HCT116 (cell line): Measurements from ENCODE around the gene CC2D2B. TPM values are rescaled to one million over a fixed set of nuclear protein-coding genes. Genes with fewer than 3 reads are reported as not detected.

Experiments
- ATAC-seq: fragments of 200-7000 bp; cut with Tn5 transposase; 2 replicates; pipeline ENCODE4 v1.9.1; 2020; ENCODE audit warnings: mild to moderate bottlenecking, moderate library complexity
- BruUV-seq: library from RNA; stranded (reverse); fragments of 400-500 nt; replicated peaks from 2 replicates; lab custom pipeline; 2021; lab: Mats Ljungman, UMichigan
- CTCF ChIA-PET: fragments of 300-600 bp; sonication (Branson Sonifier 250); formaldehyde crosslinking; loops from one replicate; lab custom pipeline; 2021; ENCODE audit warnings: antibody characterized with exemption; lab: Charles Lee
- POLR2A ChIA-PET: fragments of 300-600, 350-600 bp; sonication (Branson Sonifier 250); formaldehyde crosslinking; loops from one replicate; lab custom pipeline; 2021; ENCODE audit warnings: antibody characterized with exemption; lab: Charles Lee
- RAD21 ChIA-PET, 2 experiments: fragments of 300-600 bp; sonication (Branson Sonifier 250); formaldehyde crosslinking; loops; one replicate each; lab custom pipeline; 2023; ENCODE audit warnings: low total read pairs in 2 of 2; ENCODE audit not compliant: uncharacterized antibody in 2 of 2, unreplicated experiment in 2 of 2, low non-redundant PET in 1 of 2; lab: Charles Lee
- DNase-seq: peaks from one replicate; pipeline ENCODE4 v3.0.0-alpha.2; 2010; ENCODE audit warnings: low read depth, low spot score
- H2AFZ ChIP-seq: fragments of 200-600 bp; shearing (Covaris generic), sonication (generic); 2 replicates; pipeline ENCODE4 v1.6.1; 2017; ENCODE audit warnings: low read depth, mixed run types, mixed read lengths, antibody characterized with exemption, low read length; ENCODE audit not compliant: poor library complexity, severe bottlenecking
- H3K27ac ChIP-seq: 2 replicates; pipeline ENCODE4 v1.5.1; 2012; ENCODE audit warnings: low read depth, low read length
- H3K27me3 ChIP-seq: fragments of 200-600 bp; sonication (generic); 2 replicates; pipeline ENCODE4 v1.6.1; 2016; ENCODE audit warnings: mixed run types, low read length, mixed read lengths; ENCODE audit not compliant: insufficient read depth
- H3K36me3 ChIP-seq, 2 experiments: fragments of 200-500 bp in 1 of 2; fragments of 200-600 bp in 1 of 2; sonication (Bioruptor generic) in 1 of 2; sonication (generic) in 1 of 2; 2 replicates each; pipeline versions ENCODE4 v1.5.1 to v1.6.1; 2014 to 2016; ENCODE audit warnings: low read length in 2 of 2, inconsistent platforms in 1 of 2, mixed read lengths in 1 of 2, mixed run types in 1 of 2; ENCODE audit not compliant: insufficient read depth in 2 of 2, control insufficient read depth in 1 of 2
- H3K4me1 ChIP-seq, 2 experiments: fragments of 200-600 bp in 1 of 2; sonication (generic) in 1 of 2; 2 replicates each; pipeline versions ENCODE4 v1.5.1 to v1.6.1; 2012 to 2017; ENCODE audit warnings: low read length in 2 of 2, inconsistent platforms in 1 of 2, mild to moderate bottlenecking in 1 of 2, mixed read lengths in 1 of 2, mixed run types in 1 of 2, moderate library complexity in 1 of 2; ENCODE audit not compliant: insufficient read depth in 2 of 2, control insufficient read depth in 1 of 2
- H3K4me2 ChIP-seq: fragments of 200-600 bp; sonication (generic); 2 replicates; pipeline ENCODE4 v1.6.1; 2017; ENCODE audit warnings: mixed run types, low read length, mixed read lengths
- H3K4me3 ChIP-seq, 2 experiments: fragments of 200-600 bp in 1 of 2; sonication (generic) in 1 of 2; replicated peaks in 1 of 2; 2 replicates each; pipeline ENCODE4 v1.5.1; 2011 to 2016; ENCODE audit warnings: low read length in 2 of 2, control low read depth in 1 of 2, low read depth in 1 of 2, mild to moderate bottlenecking in 1 of 2, mixed read lengths in 1 of 2, mixed run types in 1 of 2
- H3K79me2 ChIP-seq: fragments of 200-600 bp; sonication (generic); 2 replicates; pipeline ENCODE4 v1.6.1; 2017; ENCODE audit warnings: mild to moderate bottlenecking, mixed run types, low read length, moderate library complexity, mixed read lengths; ENCODE audit not compliant: insufficient read depth
- H3K9ac ChIP-seq: fragments of 200-600 bp; sonication (generic); 2 replicates; pipeline ENCODE4 v1.6.1; 2016; ENCODE audit warnings: low read length, mixed read lengths
- H3K9me2 ChIP-seq: fragments of 200-600 bp; sonication (generic), shearing (Covaris generic); 2 replicates; pipeline ENCODE4 v1.6.1; 2017; ENCODE audit warnings: mixed run types, mild to moderate bottlenecking, moderate library complexity; ENCODE audit not compliant: insufficient read depth
- H3K9me3 ChIP-seq, 2 experiments: fragments of 200-500 bp in 1 of 2; fragments of 200-600 bp in 1 of 2; sonication (Bioruptor generic) in 1 of 2; sonication (generic) in 1 of 2; 2 replicates each; pipeline ENCODE4 v1.6.1; 2014 to 2017; ENCODE audit warnings: low read length in 2 of 2, mixed read lengths in 2 of 2, inconsistent platforms in 1 of 2, low read depth in 1 of 2, mild to moderate bottlenecking in 1 of 2, mixed run types in 1 of 2, moderate library complexity in 1 of 2; ENCODE audit not compliant: control insufficient read depth in 1 of 2, insufficient read depth in 1 of 2
- H4K20me1 ChIP-seq: fragments of 200-600 bp; sonication (generic), shearing (Covaris generic); 2 replicates; pipeline ENCODE4 v1.6.1; 2017; ENCODE audit warnings: mixed run types, mild to moderate bottlenecking, moderate library complexity; ENCODE audit not compliant: insufficient read depth
- CTCF ChIP-seq, 3 experiments: fragments of 200-600 bp in 1 of 3; sonication (generic) in 1 of 3; IDR thresholded peaks in 2 of 3; conservative IDR thresholded peaks in 1 of 3; 2 replicates each; pipeline ENCODE4 v1.5.1; 2012 to 2017; ENCODE audit warnings: low read depth in 2 of 3, low read length in 2 of 3, antibody characterized with exemption in 1 of 3, borderline replicate concordance in 1 of 3, control low read depth in 1 of 3, mild to moderate bottlenecking in 1 of 3, mixed read lengths in 1 of 3, mixed run types in 1 of 3, moderate library complexity in 1 of 3; ENCODE audit not compliant: insufficient read depth in 1 of 3
- ELF1 ChIP-seq: IDR thresholded peaks from 2 replicates; pipeline ENCODE4 v1.6.1; 2012; ENCODE audit warnings: low read depth, borderline replicate concordance
- FOSL1 ChIP-seq: IDR thresholded peaks from 2 replicates; pipeline ENCODE4 v1.6.1; 2012; ENCODE audit warnings: low read depth
- JUND ChIP-seq: IDR thresholded peaks from 2 replicates; pipeline ENCODE4 v1.6.1; 2012
- intact Hi-C: fragments of 100-400 bp; cut with micrococcal nuclease; formaldehyde crosslinking; loops from 2 replicates; pipeline ENCODE4 v1.10.0; 2022
- total RNA-seq: library from RNA; stranded (reverse); gene quantifications from one replicate; pipeline ENCODE4 v1.2.1, GENCODE V29; 2021; ENCODE audit not compliant: unreplicated experiment
- TF ChIP-seq, protein P1 (sequence below): IDR thresholded peaks from 2 replicates; pipeline ENCODE4 v1.6.1; 2012

CC2D2B gene
- total RNA-seq, 1 experiment from 2014 or later: 0.20 TPM

DNA sequence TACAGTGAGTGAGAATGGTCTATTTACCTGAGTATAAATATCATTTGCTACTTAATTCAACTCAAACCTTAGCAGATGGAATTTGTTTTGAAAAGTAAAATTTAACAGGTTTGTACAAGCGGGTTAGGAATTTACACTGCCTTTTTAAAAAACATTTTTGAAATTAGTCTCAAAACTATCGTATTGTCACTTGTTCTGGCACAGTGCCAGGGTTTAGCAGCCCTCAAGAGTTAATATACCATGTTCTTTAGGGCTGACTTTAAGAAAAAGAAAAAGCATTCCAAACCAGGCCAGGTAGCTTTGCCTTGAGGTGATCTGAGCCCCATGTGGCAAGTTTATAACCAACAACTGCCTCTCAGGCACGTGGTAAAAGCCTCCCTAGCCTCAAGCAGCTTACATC, 153.5 kb downstream of the CC2D2B start:
- no TSS peak for BruUV-seq
- DNase-seq: no peak
- H2AFZ ChIP-seq: no peak overlapping the region
- intact Hi-C loops: no loop called here
- H3K27me3 ChIP-seq: no peaks in the 10 kb centered on the region
- H3K9me2 ChIP-seq: no peaks in the 10 kb centered on the region
- no peak overlapping the region for H3K4me3 ChIP-seq
- H4K20me1 ChIP-seq: no peaks in the 10 kb centered on the region
- CTCF ChIA-PET: interaction anchor here (1.3 kb wide), 1 partner anchor 168 kb away, joined by 3 read pairs; no protein-coding TSS in a partner anchor
- H3K9me3 ChIP-seq: no peaks in the 10 kb centered on the region
- H3K9ac ChIP-seq: no peak overlapping the region
- no peak for ATAC-seq
- no peak overlapping the region for H3K4me2 ChIP-seq
- RAD21 ChIA-PET: no interaction called here
- POLR2A ChIA-PET: no interaction called here
- TF ChIP-seq, protein P1, sequence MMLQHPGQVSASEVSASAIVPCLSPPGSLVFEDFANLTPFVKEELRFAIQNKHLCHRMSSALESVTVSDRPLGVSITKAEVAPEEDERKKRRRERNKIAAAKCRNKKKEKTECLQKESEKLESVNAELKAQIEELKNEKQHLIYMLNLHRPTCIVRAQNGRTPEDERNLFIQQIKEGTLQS: no peak
- TF ChIP-seq JUND: no peak
- no peak for TF ChIP-seq ELF1
- H3K36me3 ChIP-seq: peaks cover 22% of the 10 kb centered on the region in 2 experiments; a peak in 3 of 4 replicates
- H3K4me1 ChIP-seq: no peaks in the 10 kb centered on the region
- H3K79me2 ChIP-seq: no peaks in the 10 kb centered on the region
- H3K27ac ChIP-seq: no peak overlapping the region

DNA sequence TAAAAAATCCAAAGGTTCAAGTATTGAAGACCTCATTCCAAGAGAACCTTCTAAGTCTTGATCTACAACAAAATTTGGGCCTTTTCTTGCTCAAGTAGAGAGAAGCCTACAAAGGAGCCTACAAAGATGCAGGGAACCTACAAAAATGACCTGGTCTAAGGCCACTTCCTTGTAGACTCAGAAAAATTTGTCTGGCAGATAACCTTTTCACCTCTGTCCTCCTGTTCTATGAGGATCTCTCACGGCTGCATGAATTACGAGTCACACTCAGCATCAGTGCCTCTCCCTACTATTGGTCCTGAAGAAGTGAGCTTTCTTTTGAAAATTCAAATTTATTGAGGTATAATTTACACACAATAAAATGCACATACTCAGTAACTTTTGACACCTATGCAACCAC, 164.9 kb downstream of the CC2D2B start:
- ChIA-PET RAD21 (no interaction called here), POLR2A (no interaction called here), CTCF (no interaction called here)
- Histone ChIP-seq H3K4me1 (peaks cover 4 to 30% of the 10 kb centered on the region in 2 experiments; a peak in 3 of 4 replicates), H3K9ac (no peak overlapping the region), H3K9me3 (no peaks in the 10 kb centered on the region), H3K36me3 (no peaks in the 10 kb centered on the region), H3K4me2 (peak overlapping the region; percentile 48), H2AFZ (no peak overlapping the region), H3K79me2 (no peaks in the 10 kb centered on the region), H3K9me2 (no peaks in the 10 kb centered on the region), H4K20me1 (no peaks in the 10 kb centered on the region), H3K27me3 (no peaks in the 10 kb centered on the region), H3K27ac (no peak overlapping the region), H3K4me3 (no peak overlapping the region)
- DNase-seq (peak; percentile 26), ATAC-seq (peak; percentile 83)
- BruUV-seq: no TSS peak
- TF ChIP-seq CTCF (IDR thresholded peaks at IDR 0.05 in 2 of 3, conservative IDR thresholded peaks at IDR 0.05 in 1 of 3; ENCODE audit: borderline replicate concordance in 1 of 3, insufficient read depth in 1 of 3, low read depth in 2 of 3, low read length in 2 of 3) (no peak), FOSL1 (0 out of 2 replicates have a peak, but pooled peaks have one; percentile 9)
- intact Hi-C loops: no loop called here
